ENCODE data around the gene EOLA2.
"Not testable (repeated sequence)": the region's sequence is repeated elsewhere in the genome, so short reads cannot be mapped to it uniquely, and the experiment has no call there.

The EOLA2 gene

DNA sequence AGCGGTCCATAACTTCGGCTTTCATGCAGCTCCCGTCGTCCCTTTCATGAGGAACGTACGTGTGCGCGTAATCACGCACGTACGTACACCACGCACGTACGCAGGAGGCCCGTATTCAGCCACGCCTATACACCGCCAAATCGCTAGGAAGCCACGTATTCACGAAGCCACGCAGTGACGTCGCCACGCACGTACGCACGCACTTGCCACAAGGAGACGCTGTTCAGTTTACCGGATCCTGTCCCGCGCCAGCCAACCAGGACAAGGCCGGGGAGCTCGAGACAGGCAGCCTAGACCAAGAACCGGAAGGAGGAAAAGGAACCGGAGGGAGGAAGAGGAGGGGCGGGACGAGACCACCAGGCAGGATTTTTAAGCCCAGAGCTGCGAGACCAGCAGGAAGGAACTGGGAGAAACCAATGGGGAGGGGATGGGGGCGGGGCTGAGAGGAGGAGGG, at the start of gene EOLA2:
Gene EOLA2 (minus strand): TSS at position 65 of the 454 bp plus-strand sequence. CDS start 4,617 bp downstream, outside the sequence.
- DNase-seq = peak; percentile 94
- Mint-ChIP-seq H3K4me1 (peaks cover 7% of the 10 kb centered on the region), H3K4me3 (peak within 1 kb of the TSS; percentile 86), H3K36me3 (peaks cover 6% of the 10 kb centered on the region), H3K27ac (peak within 1 kb of the TSS; percentile 99), H3K9me3 (no peaks in the 10 kb centered on the region), H3K27me3 (no peaks in the 10 kb centered on the region)
- CTCF ChIA-PET = interaction anchor here (1.0 kb wide), 1 partner anchor 416 kb away, joined by 4 read pairs; no protein-coding TSS in a partner anchor

DNA sequence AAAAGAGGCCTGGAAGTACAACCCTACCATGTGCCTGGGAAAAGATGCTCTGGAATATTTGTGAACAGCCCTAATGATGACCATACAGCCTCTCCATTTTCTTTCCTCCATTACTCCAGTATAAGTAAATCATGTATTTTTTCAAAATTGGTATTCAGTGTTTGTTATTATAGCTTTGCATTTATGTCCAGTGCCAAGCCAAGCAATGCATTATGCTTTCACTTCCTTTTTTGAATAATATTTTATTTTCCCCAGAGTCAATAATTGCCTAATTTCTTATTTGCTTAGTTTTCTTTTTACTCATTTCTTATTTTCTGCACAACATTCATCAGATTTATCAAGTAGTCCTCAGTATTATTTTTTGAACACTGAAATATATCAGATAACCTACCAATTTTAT, 49.3 kb upstream of the EOLA2 start:
- DNase-seq = no peak
- Mint-ChIP-seq H3K9me3 (no peaks in the 10 kb centered on the region), H3K4me1 (no peaks in the 10 kb centered on the region), H3K36me3 (peaks cover 2% of the 10 kb centered on the region), H3K4me3 (no peak overlapping the region), H3K27me3 (no peaks in the 10 kb centered on the region), H3K27ac (no peak overlapping the region)
- CTCF ChIA-PET = no interaction called here

DNA sequence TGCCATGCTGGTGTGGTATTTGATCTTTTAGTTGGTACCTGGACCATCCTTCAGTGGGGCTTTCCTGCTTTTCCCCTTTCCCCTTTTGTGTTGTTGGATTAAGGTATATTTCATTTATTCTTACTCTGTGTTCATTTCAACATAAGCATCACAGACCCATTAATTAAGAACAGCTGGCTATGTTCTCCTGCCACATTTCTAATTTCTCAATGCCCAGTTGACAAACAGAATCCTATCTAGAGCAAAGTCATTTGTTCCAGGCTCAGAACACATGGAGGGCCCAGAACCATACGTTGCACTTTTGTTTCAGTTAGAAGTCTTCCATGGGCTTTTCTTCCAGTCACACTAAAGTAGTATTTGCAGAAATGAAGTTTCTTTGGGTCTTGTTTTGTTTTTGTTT, 46.1 kb upstream of the EOLA2 start:
- Mint-ChIP-seq H3K27me3 (no peaks in the 10 kb centered on the region), H3K27ac (peak overlapping the region; percentile 37), H3K36me3 (no peaks in the 10 kb centered on the region), H3K4me3 (no peak overlapping the region), H3K4me1 (no peaks in the 10 kb centered on the region), H3K9me3 (no peaks in the 10 kb centered on the region)
- CTCF ChIA-PET = no interaction called here
- DNase-seq = no peak

DNA sequence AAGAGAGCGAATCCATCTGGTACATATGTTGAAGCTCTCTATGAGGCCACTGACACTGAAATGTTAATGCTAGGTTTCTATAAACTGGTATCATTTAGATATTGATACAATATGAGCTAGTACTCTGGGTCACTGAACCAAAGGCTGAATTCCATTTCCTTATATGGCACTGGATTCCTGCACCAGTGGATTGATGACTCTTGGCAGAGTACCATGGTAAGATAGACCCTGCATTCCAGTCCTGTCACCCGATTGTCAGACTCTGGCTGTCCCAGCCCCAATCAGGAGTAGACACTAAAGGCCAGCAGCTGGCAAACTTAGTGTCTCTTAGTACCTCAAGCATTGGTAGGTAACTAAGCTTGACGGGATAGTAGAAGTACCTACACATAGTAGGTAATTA, 44.0 kb upstream of the EOLA2 start:
- no peak for DNase-seq
- Mint-ChIP-seq H3K4me1 (no peaks in the 10 kb centered on the region), H3K9me3 (no peaks in the 10 kb centered on the region), H3K27me3 (no peaks in the 10 kb centered on the region), H3K4me3 (no peak overlapping the region), H3K27ac (no peak overlapping the region), H3K36me3 (no peaks in the 10 kb centered on the region)
- CTCF ChIA-PET = no interaction called here

DNA sequence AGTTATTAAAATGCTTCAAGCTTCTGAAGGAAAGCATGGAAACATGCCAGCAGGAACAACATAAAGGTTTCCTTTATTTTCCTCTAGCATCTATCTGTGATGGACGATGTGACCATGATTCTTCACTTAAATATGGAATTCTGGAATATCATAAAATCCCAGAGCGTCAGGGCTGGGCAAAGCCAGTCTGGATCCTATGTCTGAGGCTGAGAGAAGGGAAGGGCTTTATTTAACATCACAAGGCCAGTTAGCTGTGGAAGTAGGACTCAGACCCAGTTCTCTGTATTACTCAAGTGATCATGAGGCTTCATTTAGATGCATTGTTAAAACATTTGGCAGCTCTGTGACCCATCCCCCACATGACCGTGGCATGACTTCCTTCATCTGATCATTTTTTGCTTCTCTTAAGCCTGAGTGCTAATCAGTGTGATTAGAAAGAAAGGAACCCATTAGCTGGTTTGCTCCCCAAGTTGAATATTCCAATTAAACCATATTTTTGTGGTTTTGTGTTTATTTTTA, 40.9 kb upstream of the EOLA2 start:
- H3K4me1 Mint-ChIP-seq = no peaks in the 10 kb centered on the region
- no peaks in the 10 kb centered on the region for H3K36me3 Mint-ChIP-seq
- H3K4me3 Mint-ChIP-seq = no peak overlapping the region
- no peak overlapping the region for H3K27ac Mint-ChIP-seq
- H3K27me3 Mint-ChIP-seq = no peaks in the 10 kb centered on the region
- CTCF ChIA-PET = no interaction called here
- no peaks in the 10 kb centered on the region for H3K9me3 Mint-ChIP-seq
- DNase-seq = no peak

DNA sequence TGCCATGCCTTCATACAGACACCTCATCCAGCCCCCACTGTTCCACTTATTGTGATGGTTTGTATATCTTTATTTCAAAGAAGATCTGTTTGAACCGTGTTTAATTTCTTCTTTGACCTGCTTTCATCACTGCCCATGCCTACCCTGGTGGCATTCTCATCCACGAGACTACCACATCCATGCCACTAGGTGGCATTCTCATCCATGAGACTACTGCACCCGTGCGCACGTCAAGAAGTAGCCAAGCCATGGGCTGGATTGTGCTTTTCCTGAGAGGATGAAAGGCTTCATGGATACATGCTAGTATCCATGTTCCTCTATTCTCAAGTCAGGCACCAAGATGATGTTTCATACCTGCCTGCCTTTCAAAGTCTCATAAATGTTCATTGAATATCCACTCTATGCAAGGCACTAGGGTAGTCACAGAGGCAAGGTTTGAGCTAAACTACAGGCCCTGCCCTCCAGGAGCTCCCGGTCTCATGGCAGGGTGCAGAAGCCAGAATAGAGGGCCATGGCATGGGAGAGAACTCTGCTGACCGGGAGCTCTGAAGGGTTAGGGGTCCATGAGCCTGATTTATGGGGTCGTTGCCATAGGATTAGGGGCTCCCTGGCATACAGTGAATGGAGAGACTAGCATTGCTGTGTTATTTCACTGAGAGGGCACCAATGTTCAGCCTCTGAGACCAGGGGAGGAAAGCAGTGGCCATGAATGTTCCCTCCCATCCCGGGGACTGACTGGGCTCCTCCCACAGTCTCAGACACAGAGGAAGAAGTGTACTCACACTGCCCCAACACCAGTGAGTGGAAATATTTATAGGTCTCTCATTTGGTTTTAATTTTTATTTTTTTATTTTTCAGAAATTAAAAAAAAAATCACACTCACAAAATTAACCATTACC, 24.8 kb upstream of the EOLA2 start:
- Mint-ChIP-seq H3K4me3 (no peak overlapping the region), H3K27me3 (no peaks in the 10 kb centered on the region), H3K36me3 (peaks cover 20% of the 10 kb centered on the region), H3K4me1 (no peaks in the 10 kb centered on the region), H3K27ac (no peak overlapping the region), H3K9me3 (no peaks in the 10 kb centered on the region)
- CTCF ChIA-PET = interaction anchor here (0.6 to 1.1 kb wide), 4 partner anchors 10 to 397 kb away, joined by 3 to 4 read pairs (median 3); no protein-coding TSS in a partner anchor
- peak; percentile 38 for DNase-seq

DNA sequence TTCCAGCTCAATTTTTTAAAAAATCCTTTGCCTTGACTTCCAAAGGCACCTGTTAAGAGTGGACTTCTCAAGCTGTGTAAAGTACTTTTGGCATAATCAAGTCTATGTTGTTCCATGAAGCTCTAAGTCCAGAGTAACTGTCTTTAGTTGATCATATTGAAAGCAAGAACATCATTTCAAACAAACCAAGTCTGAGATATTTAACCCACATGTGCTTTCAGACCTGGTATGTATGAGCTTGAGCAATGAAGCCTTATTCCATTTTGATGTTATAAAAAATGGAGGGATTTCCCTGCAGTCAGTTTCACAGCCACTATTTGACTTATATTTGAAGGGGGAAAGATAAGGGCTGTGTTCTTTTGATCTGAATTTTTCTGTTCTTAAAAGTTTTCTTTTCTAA, 23.7 kb upstream of the EOLA2 start:
- H3K4me1 Mint-ChIP-seq = no peaks in the 10 kb centered on the region
- H3K27ac Mint-ChIP-seq = no peak overlapping the region
- H3K9me3 Mint-ChIP-seq = no peaks in the 10 kb centered on the region
- H3K36me3 Mint-ChIP-seq = peaks cover 17% of the 10 kb centered on the region
- CTCF ChIA-PET = interaction anchor here (0.6 kb wide), 1 partner anchor 749 kb away, joined by 3 read pairs; no protein-coding TSS in a partner anchor
- no peak overlapping the region for H3K4me3 Mint-ChIP-seq
- DNase-seq = no peak
- H3K27me3 Mint-ChIP-seq = no peaks in the 10 kb centered on the region

DNA sequence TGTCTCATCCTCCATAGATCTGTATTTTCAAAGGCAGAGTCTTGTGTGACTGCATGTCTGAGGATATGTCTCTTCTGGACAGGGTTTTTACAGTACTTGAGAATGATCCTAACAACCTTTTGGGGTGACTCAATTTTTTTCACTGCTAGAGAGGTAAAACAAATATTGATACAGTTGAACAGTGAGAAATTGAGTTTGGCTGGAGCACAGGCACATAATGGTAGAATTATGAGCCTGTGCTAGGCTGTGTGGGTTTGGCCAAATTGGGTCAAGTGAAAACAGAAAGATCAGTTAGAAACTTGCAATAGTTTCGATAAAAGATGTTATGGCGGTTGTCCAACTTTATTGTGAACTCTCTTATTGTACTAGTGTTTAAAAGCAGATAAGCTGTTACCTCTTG, 23.3 kb upstream of the EOLA2 start:
- peaks cover 17% of the 10 kb centered on the region for H3K36me3 Mint-ChIP-seq
- no peaks in the 10 kb centered on the region for H3K27me3 Mint-ChIP-seq
- no peak overlapping the region for H3K27ac Mint-ChIP-seq
- H3K9me3 Mint-ChIP-seq = no peaks in the 10 kb centered on the region
- H3K4me1 Mint-ChIP-seq = no peaks in the 10 kb centered on the region
- H3K4me3 Mint-ChIP-seq = no peak overlapping the region
- DNase-seq = no peak
- CTCF ChIA-PET = no interaction called here

DNA sequence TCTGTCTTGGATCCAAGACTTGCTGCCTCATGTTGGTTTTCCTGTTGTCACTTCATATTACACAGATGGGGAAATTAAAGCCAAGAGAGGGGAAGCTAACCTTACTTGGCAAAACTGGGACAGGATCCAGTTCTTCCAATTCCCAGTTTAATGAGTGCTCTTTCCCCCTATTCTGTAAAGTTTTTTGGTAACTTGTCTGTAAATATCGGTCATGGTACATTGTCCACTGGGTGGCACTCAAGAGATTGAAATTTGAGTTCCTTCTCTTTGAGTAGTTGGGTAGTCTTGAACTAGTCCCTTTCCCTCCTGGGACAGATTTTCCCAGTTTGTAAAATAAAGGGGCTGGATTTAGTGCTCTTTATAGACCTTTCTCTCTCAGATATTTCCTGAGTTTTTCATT, 12.4 kb upstream of the EOLA2 start:
- Mint-ChIP-seq H3K36me3 (peaks cover 15% of the 10 kb centered on the region), H3K4me3 (no peak overlapping the region)
- CTCF ChIA-PET = interaction anchor here (0.8 to 1.8 kb wide), 4 partner anchors 78 to 730 kb away, joined by 3 to 6 read pairs (median 3); no protein-coding TSS in a partner anchor

DNA sequence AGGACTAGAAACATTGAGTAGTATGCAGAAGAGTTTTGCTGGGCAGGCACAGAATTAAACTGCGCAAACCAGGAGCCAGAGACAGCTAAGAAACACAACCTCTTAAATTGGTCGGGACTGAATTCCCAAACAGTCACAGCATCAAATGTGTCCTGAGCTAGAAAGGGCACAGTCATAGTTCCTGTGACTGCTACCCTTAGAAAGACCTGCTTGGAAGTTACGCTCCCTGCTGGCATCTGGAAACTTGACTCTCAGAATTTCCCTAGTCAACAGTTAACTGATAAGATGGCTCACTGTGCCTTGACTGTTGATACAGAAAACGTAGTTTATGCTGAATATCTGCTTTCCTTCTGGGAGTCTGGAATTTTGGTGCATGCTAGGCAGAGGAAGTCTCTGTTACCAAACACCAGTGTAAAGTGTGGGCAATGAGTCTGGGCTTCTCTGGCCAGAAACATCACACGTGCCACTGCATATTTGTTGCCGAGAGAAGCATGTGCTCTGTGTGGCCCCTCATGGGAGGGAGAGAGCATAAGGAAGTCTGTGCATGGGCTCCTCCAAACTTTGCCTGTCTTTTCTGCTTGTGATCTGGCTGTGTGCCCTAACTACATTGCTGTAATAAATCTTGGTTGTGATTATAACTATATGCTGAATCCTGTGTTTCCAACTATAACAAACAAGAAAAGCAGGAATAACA, 11.6 kb upstream of the EOLA2 start:
- H3K4me3 Mint-ChIP-seq = no peak overlapping the region
- H3K4me1 Mint-ChIP-seq = no peaks in the 10 kb centered on the region
- DNase-seq = no peak
- H3K27ac Mint-ChIP-seq = no peak overlapping the region
- H3K27me3 Mint-ChIP-seq = no peaks in the 10 kb centered on the region
- peaks cover 15% of the 10 kb centered on the region for H3K36me3 Mint-ChIP-seq
- CTCF ChIA-PET = interaction anchor here (0.6 to 1.8 kb wide), 6 partner anchors 78 to 1445 kb away, joined by 3 to 6 read pairs (median 4); partner anchors contain the start of gene MAMLD1
- no peaks in the 10 kb centered on the region for H3K9me3 Mint-ChIP-seq

More for the DNA sequence above, 12.4 kb upstream of the EOLA2 start:
- DNase-seq = peak; percentile 28
- H3K27me3 Mint-ChIP-seq = no peaks in the 10 kb centered on the region
- H3K9me3 Mint-ChIP-seq = no peaks in the 10 kb centered on the region
- no peaks in the 10 kb centered on the region for H3K4me1 Mint-ChIP-seq
- no peak overlapping the region for H3K27ac Mint-ChIP-seq

DNA sequence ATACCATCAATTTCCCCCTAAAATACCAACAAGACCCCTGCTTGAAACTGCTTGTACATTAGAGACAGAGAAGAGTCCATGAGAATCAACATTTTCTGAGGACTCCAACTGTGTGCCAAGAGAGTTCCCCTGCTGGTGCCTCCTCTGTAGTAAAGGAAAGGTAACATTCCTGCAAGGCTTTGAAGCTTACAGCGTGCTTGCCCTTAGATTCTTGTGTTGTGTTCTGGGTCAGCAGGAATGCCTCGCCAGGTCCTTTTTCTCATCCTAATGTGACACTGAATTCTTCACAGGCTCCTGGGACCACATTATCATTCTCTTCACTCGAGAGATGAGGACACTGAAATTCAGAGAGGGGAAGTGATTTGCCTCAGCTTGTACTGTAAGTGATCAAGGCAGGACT, 9.7 kb upstream of the EOLA2 start:
- Mint-ChIP-seq H3K4me3 (no peak overlapping the region), H3K36me3 (peaks cover 9% of the 10 kb centered on the region), H3K9me3 (no peaks in the 10 kb centered on the region), H3K27ac (no peak overlapping the region), H3K27me3 (no peaks in the 10 kb centered on the region), H3K4me1 (no peaks in the 10 kb centered on the region)
- no peak for DNase-seq
- CTCF ChIA-PET = no interaction called here

DNA sequence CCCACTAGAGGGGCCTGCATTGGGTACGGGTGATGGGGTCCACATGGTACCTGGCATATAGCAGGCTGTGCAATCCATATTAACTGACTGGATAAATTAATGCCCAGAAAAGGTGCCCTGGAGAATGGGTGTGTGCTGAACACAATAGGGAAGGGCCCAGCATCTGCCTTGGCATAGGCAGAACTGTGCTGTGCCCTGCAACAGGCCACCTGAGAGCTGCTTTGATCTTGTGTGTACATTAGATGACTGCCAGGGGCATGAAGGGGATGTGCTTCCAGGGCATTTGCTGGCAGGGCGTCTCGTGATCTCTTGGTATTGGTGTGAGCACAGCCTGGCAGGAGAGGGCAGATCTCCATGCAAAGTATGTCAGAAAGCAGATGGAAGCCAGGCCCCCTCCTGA, 8.6 kb upstream of the EOLA2 start:
- H3K27ac Mint-ChIP-seq, H3K9me3 Mint-ChIP-seq, H3K36me3 Mint-ChIP-seq, CTCF ChIA-PET, H3K4me3 Mint-ChIP-seq, H3K27me3 Mint-ChIP-seq, H3K4me1 Mint-ChIP-seq, DNase-seq: not testable (repeated sequence)

DNA sequence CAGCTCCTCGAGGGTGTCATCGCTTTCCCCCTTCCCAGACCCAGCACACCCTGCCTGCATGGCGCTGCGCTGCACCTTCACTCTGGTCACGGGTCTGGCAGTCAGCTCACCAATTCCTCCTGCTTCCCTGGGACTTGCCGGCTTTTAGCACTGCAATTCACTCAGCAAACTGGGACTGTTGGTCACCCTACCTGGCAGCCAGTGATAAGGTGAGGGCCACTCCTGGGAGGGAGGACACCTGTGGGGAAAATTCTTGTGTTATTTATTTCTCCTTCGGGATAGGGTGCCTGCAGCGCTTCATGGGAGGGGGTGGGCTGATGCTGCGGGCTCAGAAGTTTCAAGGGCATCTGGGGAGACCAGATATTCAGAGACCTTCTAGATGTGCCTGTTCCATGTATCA, 7.5 kb upstream of the EOLA2 start:
- H3K36me3 Mint-ChIP-seq, DNase-seq, H3K27ac Mint-ChIP-seq, H3K27me3 Mint-ChIP-seq, H3K9me3 Mint-ChIP-seq, H3K4me3 Mint-ChIP-seq, H3K4me1 Mint-ChIP-seq, CTCF ChIA-PET: not testable (repeated sequence)

DNA sequence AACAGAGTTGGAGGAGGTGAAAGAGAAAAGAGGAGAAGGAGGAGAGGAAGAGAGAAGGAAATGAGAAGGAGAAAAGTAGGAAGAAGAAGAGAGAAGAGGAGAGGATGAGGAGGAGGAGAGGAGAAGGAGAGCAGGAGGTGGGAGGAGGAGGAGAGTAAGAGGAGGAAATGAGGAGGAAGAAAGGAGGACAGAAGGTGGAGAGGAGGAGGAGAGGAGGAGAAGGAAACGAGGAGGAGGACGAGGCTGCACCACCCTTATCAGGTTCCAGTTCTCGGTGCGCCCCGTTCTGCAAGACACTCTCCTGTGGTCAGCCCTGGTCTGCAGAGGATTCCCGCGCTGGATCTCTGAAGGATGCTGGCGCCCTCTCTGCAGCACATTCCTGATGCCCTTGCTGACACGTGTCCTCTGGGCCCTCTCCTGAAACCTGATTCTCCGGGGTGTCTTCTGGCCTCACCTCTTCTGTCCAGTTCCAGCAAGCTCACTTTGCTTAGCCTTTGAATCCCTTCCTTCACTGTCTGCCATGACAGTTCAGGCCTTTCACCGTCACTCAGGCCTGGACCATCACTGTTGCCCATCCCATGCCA, 6.9 kb upstream of the EOLA2 start:
- H3K27ac Mint-ChIP-seq, H3K27me3 Mint-ChIP-seq, H3K4me1 Mint-ChIP-seq, H3K4me3 Mint-ChIP-seq, DNase-seq, CTCF ChIA-PET, H3K9me3 Mint-ChIP-seq: not testable (repeated sequence)
- peaks cover 10% of the 10 kb centered on the region for H3K36me3 Mint-ChIP-seq

All from activated naive CD4-positive, alpha-beta T cell treated with anti-CD3 and anti-CD28 coated beads, Interleukin-2, amount 10 ng/mL, durations not matched to agents 7 days and 5 days (primary cell).